HG02981 (cell line): ENCODE measurements around the gene CBX5.
A peak's percentile ranks its signal among the peaks of the same experiment; 100 is the strongest.
"Not testable (repeated sequence)": the region's sequence is repeated elsewhere in the genome, so short reads cannot be mapped to it uniquely, and the experiment has no call there.

Experiments
- ATAC-seq: cut with Tn5 transposase; IDR thresholded peaks from one replicate; pipeline ENCODE4 v1.9.1; 2021; ENCODE audit warnings: mild to moderate bottlenecking, moderate library complexity; ENCODE audit not compliant: unreplicated experiment

Gene CBX5

GRCh38 chr12:54279632-54280467 lies at the start of gene CBX5:
Gene CBX5, minus strand, starts transcription at chr12:54280122. Its CDS starts 22,472 bp downstream, at chr12:54257650.
- ATAC-seq: peak; percentile 66

- ATAC-seq: no peak
Observed at GRCh38 chr12:54328595-54329337, 48.8 kb upstream of the CBX5 start.

GRCh38 chr12:54325442-54326109 lies 45.7 kb upstream of the CBX5 start:
- not testable (repeated sequence) for ATAC-seq

GRCh38 chr12:54324617-54325441 lies 44.9 kb upstream of the CBX5 start, which contains the start of gene COPZ1:
Gene COPZ1, plus strand, starts transcription at chr12:54325131. Its CDS starts 33 bp downstream, at chr12:54325164.
- peak; percentile 97 for ATAC-seq

GRCh38 chr12:54321363-54321762 lies 41.4 kb upstream of the CBX5 start:
- ATAC-seq: no peak

GRCh38 chr12:54312309-54312708 lies 32.4 kb upstream of the CBX5 start:
- not testable (repeated sequence) for ATAC-seq

- no peak for ATAC-seq
Observed at GRCh38 chr12:54311051-54311450, 31.1 kb upstream of the CBX5 start.

- ATAC-seq: no peak
Observed at GRCh38 chr12:54306925-54307741, 27.2 kb upstream of the CBX5 start.

GRCh38 chr12:54304187-54304810 lies 24.4 kb upstream of the CBX5 start:
- ATAC-seq: no peak

- ATAC-seq: no peak
Observed at GRCh38 chr12:54303640-54304039, 23.7 kb upstream of the CBX5 start.

GRCh38 chr12:54301428-54302048 lies 21.6 kb upstream of the CBX5 start:
- no peak for ATAC-seq

- no peak for ATAC-seq
Observed at GRCh38 chr12:54300732-54301427, 21.0 kb upstream of the CBX5 start, which contains the start of gene NFE2. Gene NFE2, minus strand, starts transcription at chr12:54301015. Its CDS starts 5,767 bp downstream, at chr12:54295248.

GRCh38 chr12:54300225-54300731 lies 20.4 kb upstream of the CBX5 start:
- no peak for ATAC-seq

- ATAC-seq: no peak
Observed at GRCh38 chr12:54299515-54300224, 19.7 kb upstream of the CBX5 start.

- no peak for ATAC-seq
Observed at GRCh38 chr12:54298904-54299303, 19.0 kb upstream of the CBX5 start.

GRCh38 chr12:54296393-54297099 lies 16.6 kb upstream of the CBX5 start:
- ATAC-seq: no peak
